Fibroblast of pulmonary artery (primary cell): Measurements from ENCODE around the gene ESD.
"Not testable (repeated sequence)": the region's sequence is repeated elsewhere in the genome, so short reads cannot be mapped to it uniquely, and the experiment has no call there.

Experiments used
- DNase-seq: peaks from one replicate; pipeline ENCODE4 v3.0.0-alpha.2; 2010; ENCODE audit warnings: low read depth
- H3K4me3 ChIP-seq: replicated peaks from 2 replicates; pipeline ENCODE4 v1.5.1; 2011; ENCODE audit warnings: low read depth, mild to moderate bottlenecking, control low read depth, low read length, moderate library complexity
- CTCF ChIP-seq: IDR thresholded peaks from 2 replicates; pipeline ENCODE4 v1.5.1; 2011; ENCODE audit warnings: mild to moderate bottlenecking, control low read depth, low read length, inconsistent platforms; ENCODE audit errors: missing control alignments

ESD gene

GRCh38 chr13:46812301-46812797, 15.4 kb upstream of the ESD start:
- TF ChIP-seq CTCF: no peak
- no peak overlapping the region for H3K4me3 ChIP-seq
- no peak for DNase-seq

GRCh38 chr13:46810440-46810839, 13.5 kb upstream of the ESD start:
- DNase-seq: no peak
- H3K4me3 ChIP-seq: no peak overlapping the region
- TF ChIP-seq CTCF: no peak

- H3K4me3 ChIP-seq, DNase-seq: not testable (repeated sequence)
Measured at GRCh38 chr13:46804921-46805320, 8.0 kb upstream of the ESD start.

- no peak overlapping the region for H3K4me3 ChIP-seq
- DNase-seq: peak; percentile 82
- TF ChIP-seq CTCF: no peak
Measured at GRCh38 chr13:46804391-46804815, 7.4 kb upstream of the ESD start.

GRCh38 chr13:46803586-46803985, 6.6 kb upstream of the ESD start:
- no peak for TF ChIP-seq CTCF
- no peak for DNase-seq
- H3K4me3 ChIP-seq: no peak overlapping the region

- no peak for TF ChIP-seq CTCF
- H3K4me3 ChIP-seq: no peak overlapping the region
Measured at GRCh38 chr13:46801858-46802257, 4.9 kb upstream of the ESD start.

GRCh38 chr13:46799139-46799538, 2.2 kb upstream of the ESD start:
- H3K4me3 ChIP-seq: no peak overlapping the region
- no peak for TF ChIP-seq CTCF
- no peak for DNase-seq

More at GRCh38 chr13:46801858-46802257, 4.9 kb upstream of the ESD start:
- DNase-seq: no peak
